ENCODE data around the gene CLCN2. TPM values are rescaled to one million over a fixed set of nuclear protein-coding genes. Genes with fewer than 3 reads are reported as not detected.

The CLCN2 gene
- total RNA-seq, 1 experiment from 2014 or later: 21.6 TPM

GRCh38 chr3:184335661-184336546 is 25.5 kb downstream of the CLCN2 start:
- ATAC-seq (peak; percentile 72), DNase-seq (ENCODE audit: low read depth, low spot score) (peak; percentile 61)
- ChIA-PET RAD21 (ENCODE audit: low non-redundant PET in 1 of 2, low total read pairs in 2 of 2, uncharacterized antibody in 2 of 2, unreplicated experiment in 2 of 2) (no interaction called here), POLR2A (interaction anchor here (1.7 kb wide), 1 partner anchor 10 kb away, joined by 5 read pairs; no protein-coding TSS in a partner anchor), CTCF (interaction anchor here (0.9 to 1.5 kb wide), 3 partner anchors 10 to 47 kb away, joined by 3 to 7 read pairs (median 3); no protein-coding TSS in a partner anchor)
- Histone ChIP-seq H3K9me3 (ENCODE audit: control insufficient read depth in 1 of 2, insufficient read depth in 1 of 2, low read depth in 1 of 2, low read length in 2 of 2) (no peaks in the 10 kb centered on the region), H3K9me2 (ENCODE audit: insufficient read depth) (no peaks in the 10 kb centered on the region), H3K27ac (ENCODE audit: low read depth, low read length) (peak overlapping the region; percentile 85), H3K27me3 (ENCODE audit: insufficient read depth, low read length) (no peaks in the 10 kb centered on the region), H2AFZ (ENCODE audit: low read depth, low read length, poor library complexity, severe bottlenecking) (no peak overlapping the region), H3K36me3 (ENCODE audit: control insufficient read depth in 1 of 2, insufficient read depth in 2 of 2, low read length in 2 of 2) (peaks cover 30 to 41% of the 10 kb centered on the region in 2 experiments), H3K4me3 (replicated peaks in 1 of 2; ENCODE audit: low read depth in 1 of 2, low read length in 2 of 2) (peak overlapping the region; percentile 73), H3K4me1 (ENCODE audit: control insufficient read depth in 1 of 2, insufficient read depth in 2 of 2, low read length in 2 of 2) (peaks cover 2 to 66% of the 10 kb centered on the region in 2 experiments; a peak in 3 of 4 replicates), H3K79me2 (ENCODE audit: insufficient read depth, low read length) (peaks cover 49% of the 10 kb centered on the region), H3K9ac (ENCODE audit: low read length) (peak overlapping the region; percentile 83), H3K4me2 (ENCODE audit: low read length) (peak overlapping the region; percentile 90), H4K20me1 (ENCODE audit: insufficient read depth) (peaks cover 27% of the 10 kb centered on the region; the same call in 1 of the 2 replicates)
- intact Hi-C loops (cut with micrococcal nuclease): no loop called here
- TF ChIP-seq ZFX (IDR thresholded peaks at IDR 0.05): peak; percentile 44; the same call in 1 of the 2 replicates
- no peak for TF ChIP-seq EZH2phosphoT487 (IDR thresholded peaks at IDR 0.05; ENCODE audit: borderline replicate concordance)
- TF ChIP-seq ZBTB33 (IDR thresholded peaks at IDR 0.05; ENCODE audit: extremely low read depth, insufficient replicate concordance, low read length): no peak
- TF ChIP-seq ELF1 (IDR thresholded peaks at IDR 0.05; ENCODE audit: borderline replicate concordance, low read depth): no peak
- TF ChIP-seq CEBPB (IDR thresholded peaks at IDR 0.05; ENCODE audit: low read depth): no peak
- peak; percentile 84 for TF ChIP-seq EGR1 (IDR thresholded peaks at IDR 0.05; ENCODE audit: low read depth)
- TF ChIP-seq POLR2AphosphoS5 (IDR thresholded peaks at IDR 0.05; ENCODE audit: low read depth, low read length): peak; percentile 86
- TF ChIP-seq MAX (IDR thresholded peaks at IDR 0.05): 0 out of 2 replicates have a peak, but pooled peaks have one; percentile 41
- peak; percentile 52 for TF ChIP-seq JUND (IDR thresholded peaks at IDR 0.05)
- peak; percentile 71; the same call in 1 of the 2 replicates for TF ChIP-seq SIN3A (IDR thresholded peaks at IDR 0.05; ENCODE audit: low read depth)
- peak; percentile 81 for TF ChIP-seq SP1 (IDR thresholded peaks at IDR 0.05; ENCODE audit: low read depth)
- BruUV-seq (replicated peaks): no TSS peak
